GM19463 (cell line): ENCODE measurements around the gene G2E3.
"Not testable (repeated sequence)": the region's sequence is repeated elsewhere in the genome, so short reads cannot be mapped to it uniquely, and the experiment has no call there.

Source experiments
- ATAC-seq: cut with Tn5 transposase; IDR thresholded peaks from one replicate; pipeline ENCODE4 v1.9.1; 2021; ENCODE audit warnings: mild to moderate bottlenecking, moderate library complexity; ENCODE audit not compliant: unreplicated experiment

G2E3 gene

GRCh38 chr14:30558362-30558674 lies 640 bp upstream of the G2E3 start:
- ATAC-seq = no peak

- peak; percentile 18 for ATAC-seq
Measured at GRCh38 chr14:30559638-30560091, 707 bp downstream of the G2E3 start.

GRCh38 chr14:30560581-30560980 lies 1.6 kb downstream of the G2E3 start:
- no peak for ATAC-seq

GRCh38 chr14:30564235-30564867 lies 5.4 kb downstream of the G2E3 start:
- no peak for ATAC-seq

GRCh38 chr14:30564868-30565248 lies 5.9 kb downstream of the G2E3 start:
- ATAC-seq = no peak

GRCh38 chr14:30569216-30569902 lies 10.4 kb downstream of the G2E3 start:
- ATAC-seq = no peak

GRCh38 chr14:30569903-30570226 lies 10.9 kb downstream of the G2E3 start:
- no peak for ATAC-seq

- ATAC-seq = no peak
Measured at GRCh38 chr14:30572237-30572636, 13.3 kb downstream of the G2E3 start.

- ATAC-seq = no peak
Measured at GRCh38 chr14:30572771-30573170, 13.8 kb downstream of the G2E3 start.

- ATAC-seq = no peak
Measured at GRCh38 chr14:30573226-30573814, 14.4 kb downstream of the G2E3 start.

- ATAC-seq = no peak
Measured at GRCh38 chr14:30573966-30574365, 15.0 kb downstream of the G2E3 start.

- not testable (repeated sequence) for ATAC-seq
Measured at GRCh38 chr14:30574777-30575176, 15.8 kb downstream of the G2E3 start.

GRCh38 chr14:30576333-30576732 lies 17.4 kb downstream of the G2E3 start:
- not testable (repeated sequence) for ATAC-seq

GRCh38 chr14:30580616-30581282 lies 21.8 kb downstream of the G2E3 start:
- no peak for ATAC-seq

GRCh38 chr14:30581283-30581625 lies 22.3 kb downstream of the G2E3 start:
- ATAC-seq = no peak

- ATAC-seq = no peak
Measured at GRCh38 chr14:30582376-30582775, 23.4 kb downstream of the G2E3 start.

GRCh38 chr14:30584058-30584630 lies 25.2 kb downstream of the G2E3 start:
- ATAC-seq = no peak

- no peak for ATAC-seq
Measured at GRCh38 chr14:30585204-30585603, 26.2 kb downstream of the G2E3 start.

GRCh38 chr14:30587141-30587540 lies 28.2 kb downstream of the G2E3 start:
- no peak for ATAC-seq

- ATAC-seq = no peak
Measured at GRCh38 chr14:30588873-30589272, 29.9 kb downstream of the G2E3 start.

- ATAC-seq = no peak
Measured at GRCh38 chr14:30596935-30597334, 38.0 kb downstream of the G2E3 start.

GRCh38 chr14:30597504-30597903 lies 38.5 kb downstream of the G2E3 start:
- ATAC-seq = no peak
